RCC 7860 (cell line): ENCODE results near the gene TMEM51.

Experiments used
- DNase-seq: peaks from one replicate; pipeline ENCODE4 v3.0.0-alpha.2; 2015; ENCODE audit warnings: low spot score
- FAIRE-seq: peaks from 2 replicates; lab custom pipeline; 2012; peaks lifted over from hg19 to GRCh38; lab: Jason Lieb, UNC

The TMEM51 gene, protein sequence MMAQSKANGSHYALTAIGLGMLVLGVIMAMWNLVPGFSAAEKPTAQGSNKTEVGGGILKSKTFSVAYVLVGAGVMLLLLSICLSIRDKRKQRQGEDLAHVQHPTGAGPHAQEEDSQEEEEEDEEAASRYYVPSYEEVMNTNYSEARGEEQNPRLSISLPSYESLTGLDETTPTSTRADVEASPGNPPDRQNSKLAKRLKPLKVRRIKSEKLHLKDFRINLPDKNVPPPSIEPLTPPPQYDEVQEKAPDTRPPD

DNA sequence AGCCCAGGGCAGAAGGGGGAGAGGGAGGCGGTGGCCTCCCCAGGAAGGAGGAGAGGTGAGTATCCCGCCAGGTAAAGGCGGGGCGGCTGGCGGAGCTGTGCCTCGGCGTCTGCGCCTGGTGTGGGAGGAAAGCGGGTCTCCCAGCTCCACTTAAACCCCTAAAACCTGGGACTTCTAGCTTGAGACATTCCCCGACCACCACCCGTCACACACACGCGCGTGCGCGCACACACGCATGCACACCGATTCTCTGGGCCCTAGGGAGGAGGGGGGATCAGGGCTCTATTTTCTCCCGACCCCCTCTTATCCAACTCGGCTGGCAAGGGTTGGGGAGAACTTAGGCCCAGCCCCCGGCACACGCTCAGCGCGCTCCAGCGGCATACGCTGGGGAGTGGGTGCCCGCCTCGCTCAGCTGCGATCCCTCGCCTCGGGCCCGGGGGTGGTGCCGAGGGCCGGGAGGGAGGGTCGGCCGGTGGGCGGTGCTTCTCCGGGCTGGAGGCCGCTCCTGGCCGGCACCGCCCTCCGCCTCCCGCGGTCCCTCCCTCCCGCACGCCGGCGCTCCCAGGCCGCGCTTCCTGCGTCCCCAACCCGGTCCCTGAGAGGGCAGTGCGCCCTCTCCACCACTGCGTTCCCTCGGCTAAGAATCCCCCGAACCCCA, at the start of gene TMEM51:
TSS of gene TMEM51 (plus strand) at position 564 of the 658 bp plus-strand sequence. CDS start 61,341 bp downstream, outside the sequence.
- DNase-seq (peak; percentile 44), FAIRE-seq (no peak)

DNA sequence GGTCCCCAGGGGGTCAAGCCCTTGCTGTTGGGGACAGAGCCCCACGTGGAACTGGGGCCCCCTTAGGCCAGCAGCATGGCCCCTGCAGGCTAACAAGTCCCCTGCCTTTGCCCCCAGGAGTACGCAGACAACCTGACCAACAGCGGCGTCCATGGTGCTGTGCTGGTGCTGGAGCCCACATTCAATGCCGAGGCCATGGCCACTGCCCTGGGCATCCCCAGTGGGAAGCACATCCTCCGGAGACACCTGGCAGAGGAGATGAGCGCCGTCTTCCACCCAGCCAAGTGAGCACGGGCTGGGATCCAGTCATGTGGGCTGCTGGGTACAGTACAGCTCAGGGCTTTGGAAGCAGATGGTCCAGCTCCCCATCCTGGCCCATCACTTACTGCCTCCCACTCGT, 49.6 kb upstream of the TMEM51 start:
- DNase-seq (no peak), FAIRE-seq (no peak)

DNA sequence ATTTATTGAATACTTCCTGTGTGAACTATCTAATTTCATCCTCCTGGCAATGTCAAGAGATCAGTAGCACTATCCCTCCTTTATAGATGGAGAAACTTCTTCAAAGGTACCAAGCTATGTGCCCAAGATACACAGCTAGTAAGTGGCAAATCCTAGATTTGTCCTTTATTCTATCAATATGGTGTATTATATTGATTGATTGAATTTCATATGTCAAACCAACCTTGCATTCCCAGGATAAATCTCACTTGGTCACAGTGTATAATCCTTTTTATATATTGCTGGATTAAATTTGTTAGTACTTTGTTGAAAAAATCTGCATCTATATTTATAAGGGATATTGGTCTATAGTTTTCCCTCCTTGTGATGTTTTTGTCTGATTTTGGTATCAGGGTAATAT, 48.8 kb upstream of the TMEM51 start:
- FAIRE-seq (no peak), DNase-seq (no peak)

DNA sequence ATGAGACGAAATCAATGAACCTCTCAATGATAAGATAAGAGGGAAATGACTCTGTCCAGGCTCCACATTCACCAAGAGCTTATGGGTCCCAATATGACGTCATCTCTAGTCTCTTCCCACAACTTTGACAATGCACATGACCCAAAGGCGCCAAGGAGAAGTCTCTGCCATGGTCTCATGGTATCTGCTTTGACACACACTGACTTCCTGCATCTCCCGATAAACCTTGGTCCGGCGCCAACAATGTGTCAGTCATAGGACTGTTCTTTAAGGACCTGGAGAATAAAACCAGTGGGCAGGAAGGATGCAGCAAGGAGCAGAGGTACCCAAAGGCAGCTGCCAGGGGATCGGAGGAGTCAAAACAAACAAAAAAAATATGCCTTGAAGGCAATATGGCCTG, 46.9 kb upstream of the TMEM51 start:
- DNase-seq (no peak), FAIRE-seq (no peak)

DNA sequence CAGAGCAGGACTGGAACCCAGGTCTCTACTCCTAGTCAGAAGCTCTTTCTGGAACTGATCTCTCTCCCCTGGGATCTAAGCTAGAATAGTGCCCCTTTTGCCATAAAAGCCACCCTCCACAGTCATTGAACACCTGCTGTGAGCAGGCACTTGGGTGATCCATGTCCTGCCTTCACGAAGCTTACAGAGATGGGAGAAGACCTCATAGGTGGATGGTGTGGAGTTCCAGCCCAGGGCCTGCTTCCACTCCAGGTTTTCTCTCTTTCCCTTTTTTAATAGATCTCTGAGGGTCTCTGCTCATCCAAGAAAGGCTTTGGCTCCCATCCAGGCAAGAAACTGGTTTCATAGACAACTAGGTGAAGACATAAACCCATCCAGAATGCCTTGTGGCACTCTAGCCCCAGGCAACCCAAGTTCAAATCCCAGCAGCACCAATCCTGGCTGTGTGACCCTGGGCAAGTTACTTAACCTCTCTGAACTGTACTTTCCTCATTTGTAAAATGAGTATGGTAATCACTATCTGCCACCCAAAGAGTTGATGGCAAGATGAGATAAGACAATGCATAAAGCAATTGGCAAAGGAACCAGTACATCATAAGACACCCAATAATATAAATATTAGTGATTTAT, 46.4 kb upstream of the TMEM51 start:
- DNase-seq = no peak
- FAIRE-seq = no peak

DNA sequence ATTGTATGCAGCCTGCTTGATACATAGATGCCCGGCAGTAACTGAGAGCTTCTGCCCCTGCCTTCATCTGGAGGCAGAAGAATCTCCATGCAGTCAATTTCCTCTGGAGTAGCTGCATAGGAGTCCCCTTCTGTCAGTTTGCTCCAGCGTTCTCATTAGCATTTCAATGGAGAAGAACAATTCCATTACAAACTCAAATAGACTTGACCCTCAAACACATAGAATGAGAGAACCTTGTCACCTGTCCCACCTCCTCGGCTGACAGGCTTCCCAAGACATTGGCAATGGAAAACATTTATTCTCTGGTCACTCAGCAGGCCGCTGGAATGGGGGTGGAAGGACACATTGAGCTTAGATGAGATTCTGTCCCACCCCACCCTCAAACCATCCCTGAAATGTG, 45.6 kb upstream of the TMEM51 start:
- FAIRE-seq (no peak), DNase-seq (no peak)

DNA sequence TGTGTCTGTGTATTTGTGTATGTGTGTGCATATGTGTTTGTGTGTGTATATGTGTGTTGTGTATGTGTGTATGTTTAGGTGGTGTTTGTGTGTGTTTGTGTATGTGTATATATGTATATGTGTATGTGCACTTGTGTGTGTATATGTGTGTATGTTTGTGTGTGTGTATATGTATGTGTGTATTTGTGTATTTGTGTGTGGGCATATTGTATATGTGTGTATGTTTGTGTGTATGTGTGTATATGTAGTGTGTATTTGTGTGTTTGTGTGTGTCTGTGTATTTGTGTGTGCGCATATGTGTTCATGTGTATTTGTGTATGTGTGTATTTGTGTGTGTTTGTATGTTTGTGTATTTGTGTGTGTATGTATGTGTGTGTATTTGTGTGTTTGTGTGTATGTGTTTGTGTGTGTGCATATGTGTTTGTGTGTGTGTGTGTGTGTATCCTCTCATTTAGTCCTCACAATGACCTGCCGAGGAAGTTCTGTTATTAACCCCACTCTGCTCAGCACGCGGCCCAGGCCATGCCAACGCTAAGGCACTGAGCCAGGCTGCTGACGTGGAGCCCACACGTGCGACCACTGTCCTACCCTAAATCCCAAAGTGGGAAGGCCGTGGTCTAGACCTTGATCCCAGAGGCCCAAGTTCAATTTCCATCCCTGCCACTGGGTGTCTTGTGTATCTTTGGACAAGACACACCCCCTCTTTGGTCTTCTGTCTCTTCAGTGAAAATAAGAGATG, 43.2 kb upstream of the TMEM51 start:
- no peak for DNase-seq
- FAIRE-seq = no peak

DNA sequence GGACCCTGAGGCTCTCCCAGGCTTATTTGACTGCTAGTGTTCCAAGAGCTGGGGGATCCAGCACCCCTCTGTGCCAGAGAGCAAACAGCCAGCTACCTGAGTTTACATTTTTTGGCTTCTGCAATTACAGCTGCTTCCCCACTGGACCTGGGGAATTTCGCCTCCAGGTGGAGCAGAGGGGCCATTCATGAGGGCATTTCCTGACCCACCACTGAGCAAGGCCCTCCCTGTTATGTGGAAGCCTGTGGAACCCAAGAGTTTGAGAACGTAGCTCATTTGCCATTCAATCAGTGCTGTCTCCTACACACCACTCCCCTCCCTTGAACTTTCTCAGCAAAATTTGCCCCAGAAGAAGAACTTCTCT, 42.7 kb upstream of the TMEM51 start:
- FAIRE-seq = no peak
- no peak for DNase-seq

DNA sequence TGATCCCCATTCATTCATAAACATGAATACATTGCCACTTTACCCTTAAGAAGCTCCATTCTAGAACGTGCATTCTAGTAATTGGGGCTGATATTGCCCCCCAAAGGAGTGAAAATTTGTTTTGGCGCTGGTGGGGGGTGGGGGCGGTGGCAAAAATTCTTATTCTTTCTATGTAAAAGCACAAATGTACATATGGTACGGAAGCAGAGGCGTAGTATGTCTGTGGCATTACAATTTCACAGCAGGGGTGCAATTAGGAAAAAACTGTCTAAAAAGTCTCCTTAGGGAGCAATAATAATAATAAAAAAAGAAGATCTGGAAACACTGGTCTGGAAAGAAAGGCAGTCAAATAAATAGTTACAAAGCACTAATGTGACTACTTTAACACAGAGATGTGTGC, 40.4 kb upstream of the TMEM51 start:
- no peak for FAIRE-seq
- no peak for DNase-seq

DNA sequence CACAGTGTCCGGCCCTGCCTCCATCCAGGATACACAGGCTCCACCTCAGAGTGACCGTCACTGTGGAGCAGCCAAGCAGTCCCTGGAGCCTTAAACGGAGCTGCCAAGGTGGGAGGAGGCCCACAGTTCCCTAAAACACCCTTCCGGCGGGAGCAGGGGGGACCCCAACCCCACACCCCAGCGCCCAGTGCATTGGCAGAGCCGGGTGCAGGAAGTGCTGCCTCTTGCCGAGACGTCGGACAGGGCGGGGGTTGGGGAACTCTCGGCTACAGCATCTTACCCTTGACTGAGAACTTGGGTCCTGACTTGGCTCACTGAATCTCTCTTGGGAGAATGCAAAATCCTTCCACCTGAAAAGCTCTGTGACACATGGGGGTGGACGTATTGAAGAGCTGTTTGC, 38.7 kb upstream of the TMEM51 start:
- no peak for DNase-seq
- no peak for FAIRE-seq

DNA sequence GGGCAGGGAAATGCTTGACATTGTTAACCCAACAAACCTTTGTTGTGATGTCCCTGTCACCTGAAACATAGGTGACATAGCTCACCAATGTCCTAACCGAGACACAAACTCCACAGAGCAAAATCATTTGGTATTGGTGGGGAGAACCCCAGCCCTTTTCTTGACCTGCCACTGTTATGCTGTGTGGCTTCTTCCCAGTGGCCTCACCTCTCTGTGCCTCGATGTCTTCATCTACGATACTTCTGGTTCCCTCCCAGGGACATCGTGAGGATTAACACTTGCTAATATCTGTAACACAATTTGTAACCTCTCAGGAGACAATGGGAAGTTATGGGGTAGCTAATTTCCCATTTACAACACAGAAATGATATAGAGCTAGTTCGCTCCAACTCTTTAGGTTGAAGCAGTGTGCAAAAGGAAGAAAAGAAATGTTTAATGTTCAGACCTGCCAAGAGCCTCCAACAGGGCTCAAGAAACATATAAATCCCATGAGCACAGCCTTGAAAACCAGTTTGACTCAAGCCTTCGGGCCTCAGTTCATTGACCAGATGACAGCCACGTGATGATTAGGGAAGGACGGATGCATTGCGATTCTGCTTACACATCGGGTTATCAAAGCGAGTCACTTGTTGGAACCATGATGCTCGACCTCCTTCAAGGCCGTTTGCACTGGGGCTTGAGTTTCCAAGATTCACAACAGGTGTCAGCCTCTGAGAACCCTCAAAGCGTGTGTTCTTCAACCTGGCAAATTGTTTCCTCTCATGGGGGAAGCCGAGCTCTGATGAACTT, 37.8 kb upstream of the TMEM51 start:
- no peak for DNase-seq
- FAIRE-seq = no peak

DNA sequence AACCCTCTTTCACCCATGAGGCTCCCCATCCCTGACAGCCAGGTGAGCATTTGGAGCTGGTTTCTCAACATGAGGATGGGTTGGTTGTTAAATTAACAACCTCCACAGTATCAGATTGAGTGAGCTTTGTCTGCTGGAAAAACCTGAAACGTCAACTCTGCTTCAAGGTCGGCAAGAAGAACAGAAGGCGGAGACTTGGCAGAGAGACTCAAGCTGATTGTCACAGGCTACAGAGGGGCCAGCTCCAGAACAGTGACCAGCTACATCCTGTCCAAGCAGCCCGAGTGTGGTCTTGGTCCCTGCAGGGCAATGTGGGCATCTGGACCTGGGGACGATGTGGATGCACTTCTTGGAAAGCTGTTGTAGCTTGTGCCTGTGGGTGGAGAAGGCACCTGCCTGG, 36.6 kb upstream of the TMEM51 start:
- FAIRE-seq = no peak
- no peak for DNase-seq

DNA sequence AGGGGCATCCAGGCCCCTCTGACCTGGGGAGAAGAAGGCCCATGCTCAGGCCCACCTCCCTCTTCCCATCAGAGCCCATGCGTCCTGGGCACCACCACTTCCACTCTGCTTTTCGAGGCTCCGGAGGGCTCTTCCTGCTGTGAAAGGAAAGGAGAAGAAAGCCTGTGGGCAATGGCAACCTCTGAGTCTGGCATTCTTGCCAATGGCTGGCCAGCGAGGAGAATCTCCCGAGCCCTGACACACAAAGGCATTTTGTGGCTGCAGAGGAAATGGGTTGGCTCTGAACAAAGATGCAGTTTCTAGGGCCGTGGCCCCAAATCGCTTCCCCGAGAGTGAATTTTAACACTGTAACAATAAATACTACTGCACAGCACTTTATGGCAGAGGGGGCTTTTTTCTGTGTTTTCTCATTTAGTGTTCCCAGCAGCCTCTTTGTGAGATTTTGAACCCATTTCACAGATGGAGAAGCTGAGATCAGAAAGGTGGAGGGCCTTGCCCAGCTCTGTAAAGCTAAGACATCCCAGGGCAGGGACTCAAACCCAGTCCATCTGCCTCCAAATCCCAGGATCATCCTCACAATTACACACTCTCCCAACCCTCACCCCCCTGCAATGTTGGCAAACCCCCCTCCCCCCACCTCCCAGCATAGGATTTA, 35.7 kb upstream of the TMEM51 start:
- no peak for DNase-seq
- FAIRE-seq = no peak

DNA sequence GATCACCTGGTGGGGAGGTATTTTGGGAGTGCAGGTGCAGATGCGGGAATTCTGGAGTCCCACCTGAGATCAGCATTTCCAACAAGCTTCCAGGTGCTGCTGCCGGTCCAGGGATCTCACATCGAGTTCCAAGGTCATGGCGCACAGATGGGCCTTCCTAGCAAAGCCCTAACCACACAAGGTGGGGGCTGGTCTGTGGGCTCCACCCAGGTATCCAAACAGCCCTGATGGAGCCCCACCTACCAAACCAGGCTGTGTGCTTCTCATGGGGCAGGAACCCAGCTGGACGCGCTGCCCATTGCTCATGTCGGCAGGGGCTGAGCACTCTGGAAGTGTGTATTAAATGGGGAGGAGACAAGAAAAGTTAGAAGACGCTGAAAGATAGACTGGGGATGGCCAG, 35.0 kb upstream of the TMEM51 start:
- no peak for DNase-seq
- no peak for FAIRE-seq

DNA sequence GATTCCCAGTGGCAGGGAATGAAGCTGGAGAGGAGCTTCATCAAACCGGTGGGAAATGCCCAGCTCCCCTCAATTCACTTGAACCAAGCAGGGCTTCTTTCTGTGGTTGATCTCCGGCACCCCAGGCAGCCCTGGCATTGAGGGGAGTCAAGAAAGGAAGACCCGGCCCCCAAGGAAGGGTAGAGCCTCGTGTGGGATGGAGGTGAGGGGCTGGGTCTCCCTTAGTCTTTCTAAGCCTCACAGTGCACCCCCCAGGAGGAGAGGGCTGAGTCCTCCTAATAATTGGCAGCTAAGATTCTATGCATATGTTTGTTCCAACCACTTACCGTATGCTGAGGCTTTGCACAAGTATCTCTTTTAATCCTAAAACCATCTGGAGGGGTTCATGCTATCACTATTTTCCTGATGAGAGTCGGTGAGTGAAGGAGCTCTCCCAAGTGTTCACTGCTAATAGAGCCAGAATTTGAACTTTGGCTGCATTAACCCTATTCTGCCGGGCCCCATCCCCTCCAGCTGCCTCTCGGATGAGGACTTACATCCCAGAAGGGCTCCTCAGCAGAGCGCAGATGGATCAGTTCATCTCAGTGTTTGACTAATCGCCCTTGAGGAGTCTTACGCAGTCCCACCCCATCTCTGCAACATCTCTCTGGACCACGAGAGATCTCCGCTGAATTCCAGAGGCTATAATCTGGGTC, 33.1 kb upstream of the TMEM51 start:
- FAIRE-seq = no peak

DNA sequence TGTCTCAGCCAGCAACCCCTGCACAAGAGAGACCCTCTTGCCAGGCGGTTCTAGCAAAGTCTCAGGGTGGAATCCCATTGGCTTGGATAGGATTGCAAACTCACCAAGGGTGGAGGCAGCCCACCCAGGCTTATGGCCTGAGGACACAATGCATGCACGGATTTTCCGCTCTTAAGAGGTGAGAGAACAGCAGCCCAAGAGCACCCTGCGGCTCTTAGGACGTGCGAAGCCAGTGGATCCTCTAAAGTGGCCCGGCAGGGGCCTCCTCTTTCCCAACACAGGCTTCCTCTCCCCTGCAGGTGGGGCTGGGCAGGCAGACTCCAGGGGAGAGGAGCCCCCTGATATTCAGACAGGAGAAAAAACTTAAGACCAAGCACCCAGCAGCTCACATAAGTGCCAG, 31.2 kb upstream of the TMEM51 start:
- FAIRE-seq (no peak), DNase-seq (no peak)

More for the DNA sequence above, 33.1 kb upstream of the TMEM51 start:
- no peak for DNase-seq

DNA sequence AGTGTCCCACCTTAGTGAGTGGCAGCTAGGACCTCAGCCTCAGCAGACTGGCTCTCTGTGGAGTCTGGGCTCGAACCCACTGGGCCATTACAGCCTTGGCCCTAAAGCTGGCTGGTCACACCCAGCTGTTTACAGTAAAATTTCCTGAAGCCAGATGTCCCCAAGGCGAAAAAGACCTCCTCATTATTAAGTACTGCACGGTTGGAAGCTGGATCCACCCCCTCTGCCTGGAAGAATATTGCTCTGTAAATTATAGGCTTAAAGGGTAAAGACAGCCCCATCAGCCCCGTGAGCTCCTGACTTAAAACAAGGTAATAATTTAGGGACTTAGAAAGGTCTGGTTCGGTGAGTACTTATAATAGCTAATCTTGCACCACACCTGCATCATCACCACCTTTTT, 30.3 kb upstream of the TMEM51 start:
- DNase-seq (no peak), FAIRE-seq (no peak)

DNA sequence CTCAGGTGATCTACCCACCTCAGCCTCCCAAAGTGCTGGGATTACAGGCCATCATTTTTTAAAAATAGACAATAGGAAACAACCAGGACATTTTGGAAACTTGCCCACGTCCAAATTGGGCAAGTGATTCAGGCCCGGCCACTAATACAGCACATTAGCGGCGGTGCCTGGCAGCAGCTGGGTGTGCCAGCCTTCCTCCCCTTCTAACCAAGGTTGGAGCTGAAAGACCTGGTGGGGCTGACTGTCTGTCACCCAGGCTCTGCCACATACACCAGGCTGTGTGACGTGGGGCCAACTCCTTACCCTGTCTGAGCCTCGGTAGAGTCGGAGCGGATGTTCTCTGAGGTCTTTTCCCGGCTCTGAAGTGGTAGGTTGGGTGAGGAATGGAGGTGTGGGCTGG, 29.6 kb upstream of the TMEM51 start:
- DNase-seq (no peak), FAIRE-seq (no peak)

DNA sequence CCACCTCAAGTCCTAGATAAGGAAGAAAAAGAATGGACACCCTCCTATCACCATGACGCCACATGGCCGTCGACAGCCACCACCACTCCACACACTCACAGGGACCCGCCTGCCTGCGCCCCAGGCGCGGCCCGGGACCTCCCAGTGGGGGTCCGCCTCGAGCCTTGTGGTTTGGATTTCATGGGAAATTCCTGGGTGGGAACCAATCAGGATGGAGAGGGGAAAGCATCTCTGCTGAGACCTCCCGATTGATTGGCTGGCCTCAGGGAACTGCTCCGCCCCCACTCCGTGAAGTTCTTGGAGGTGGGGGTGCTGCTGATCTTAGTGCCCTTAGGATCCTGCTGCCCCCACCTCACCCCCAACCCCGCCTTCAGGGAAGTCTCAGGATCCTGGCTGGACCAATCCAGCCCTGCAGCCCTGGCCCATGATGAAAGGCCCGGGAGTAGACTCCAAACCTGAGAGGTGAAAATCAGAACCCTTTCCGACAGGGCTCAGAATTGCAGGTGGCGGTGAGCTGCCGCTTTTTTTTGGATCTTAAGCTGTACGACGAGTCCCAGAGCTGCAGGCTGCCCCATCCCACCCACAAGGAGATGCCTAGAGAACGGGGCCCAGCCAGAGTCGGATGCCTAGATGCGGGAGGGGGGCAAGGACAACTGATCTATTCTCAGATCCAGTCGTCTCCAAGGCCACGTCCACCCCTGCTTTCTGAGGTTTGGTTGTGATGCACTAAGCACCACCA, 29.0 kb upstream of the TMEM51 start:
- FAIRE-seq (no peak), DNase-seq (no peak)
